HepG2 (cell line): ENCODE measurements around the gene NEAT1. TPM values are rescaled to one million over a fixed set of nuclear protein-coding genes. Genes with fewer than 3 reads are reported as not detected.

Source experiments
- HES4 ChIP-seq: sonication (generic); formaldehyde crosslinking; IDR thresholded peaks from 2 replicates; pipeline ENCODE4 v1.9.0; 2021; ENCODE audit warnings: mild to moderate bottlenecking, missing genetic modification reagents, borderline replicate concordance
- JUN ChIP-seq: sonication (generic); formaldehyde crosslinking; IDR thresholded peaks from 2 replicates; pipeline ENCODE4 v1.4.0; 2020; ENCODE audit warnings: mild to moderate bottlenecking, missing genetic modification reagents
- NCOA5 ChIP-seq: sonication (generic); formaldehyde crosslinking; IDR thresholded peaks from 2 replicates; pipeline ENCODE4 v1.4.0; 2020; ENCODE audit warnings: missing genetic modification reagents
- POLR2A ChIP-seq, 2 experiments: IDR thresholded peaks; 2 replicates each; pipeline ENCODE4 v1.6.1; 2011; ENCODE audit warnings: low read depth in 2 of 2, low read length in 2 of 2, mild to moderate bottlenecking in 1 of 2, moderate library complexity in 1 of 2; ENCODE audit not compliant: insufficient read depth in 1 of 2
- TBX2 ChIP-seq: sonication (generic); formaldehyde crosslinking; IDR thresholded peaks from 2 replicates; pipeline ENCODE4 v1.5.0; 2020; ENCODE audit warnings: missing genetic modification reagents, mild to moderate bottlenecking, borderline replicate concordance
- ZFP36L2 ChIP-seq: sonication (generic); formaldehyde crosslinking; IDR thresholded peaks from 2 replicates; pipeline ENCODE4 v1.4.0; 2020; ENCODE audit warnings: missing genetic modification reagents
- polyA plus RNA-seq, 8 experiments: library from polyadenylated mRNA; depleted of rRNA in 3 of 8; stranded (reverse) in 7 of 8; unstranded in 1 of 8; fragments of >200 nt; fragmentation: Illumina TruSeq in 4 of 8; extraction: Trizol in 4 of 8; gene quantifications; 2 replicates each; pipeline versions ENCODE4 v1.2.1 to v1.2.3, GENCODE V29; 2011 to 2016; ENCODE audit warnings: low read depth in 4 of 8, missing spikeins in 1 of 8, mixed read lengths in 1 of 8; ENCODE audit not compliant: insufficient read depth in 1 of 8
- total RNA-seq, 5 experiments: library from RNA; depleted of rRNA; stranded (reverse); fragments of >200 nt; fragmentation: Illumina TruSeq; extraction: Trizol; gene quantifications; 2 replicates each; pipeline ENCODE4 v1.2.3, GENCODE V29; 2016; ENCODE audit warnings: low read depth in 1 of 5
- TF ChIP-seq, protein P1 (sequence below): sonication (generic); formaldehyde crosslinking; IDR thresholded peaks from 2 replicates; pipeline ENCODE4 v1.4.0; 2020; ENCODE audit warnings: missing genetic modification reagents
- TF ChIP-seq, protein P2 (sequence below): sonication (generic); formaldehyde crosslinking; IDR thresholded peaks from 2 replicates; pipeline ENCODE4 v1.8.1; 2023; ENCODE audit warnings: mild to moderate bottlenecking, missing genetic modification reagents
- TF ChIP-seq, protein P3 (sequence below): sonication (generic); formaldehyde crosslinking; IDR thresholded peaks from 2 replicates; pipeline ENCODE4 v1.5.1; 2020; ENCODE audit warnings: mild to moderate bottlenecking, moderate library complexity, missing genetic modification reagents
- TF ChIP-seq, protein P4 (sequence below), 2 experiments: fragments of 450-650 bp in 1 of 2; sonication (generic) in 1 of 2; formaldehyde crosslinking in 1 of 2; IDR thresholded peaks; 2 replicates each; pipeline versions ENCODE4 v1.6.1 to v1.8.0; 2016 to 2022; ENCODE audit warnings: antibody characterized with exemption in 1 of 2, mild to moderate bottlenecking in 1 of 2, missing genetic modification reagents in 1 of 2

The NEAT1 gene
- total and polyA plus RNA-seq, 2 of the 13 experiments (the other 11 are each of a cell fraction or from before 2014, with no cell fraction given), result 20.5 to 41.2 TPM

DNA sequence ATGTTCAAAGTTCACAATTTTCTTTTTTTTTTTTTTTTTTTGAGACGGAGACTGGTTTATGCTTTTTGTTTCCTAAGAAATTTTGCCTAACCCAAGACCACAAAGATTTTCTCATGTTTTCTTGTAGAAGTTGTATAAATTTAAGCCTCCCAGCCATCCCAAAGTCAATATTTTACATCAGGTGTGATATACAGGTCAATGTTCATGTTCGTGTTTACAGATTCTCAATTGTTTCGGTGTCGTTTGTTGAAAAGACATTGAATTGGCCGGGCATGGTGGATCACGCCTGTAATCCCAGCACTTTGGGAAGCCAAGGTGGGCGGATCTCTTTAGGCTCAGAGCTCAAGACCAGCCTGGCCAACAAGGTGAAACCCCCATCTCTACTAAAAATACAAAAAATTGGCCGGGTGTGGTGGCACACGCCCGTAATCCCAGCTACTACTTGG lies 20.8 kb upstream of the NEAT1 start (continued):
- peak; percentile 66; the same call in 1 of the 2 replicates for TF ChIP-seq TBX2 (CRISPR knock-in tag)
- TF ChIP-seq, protein P1, sequence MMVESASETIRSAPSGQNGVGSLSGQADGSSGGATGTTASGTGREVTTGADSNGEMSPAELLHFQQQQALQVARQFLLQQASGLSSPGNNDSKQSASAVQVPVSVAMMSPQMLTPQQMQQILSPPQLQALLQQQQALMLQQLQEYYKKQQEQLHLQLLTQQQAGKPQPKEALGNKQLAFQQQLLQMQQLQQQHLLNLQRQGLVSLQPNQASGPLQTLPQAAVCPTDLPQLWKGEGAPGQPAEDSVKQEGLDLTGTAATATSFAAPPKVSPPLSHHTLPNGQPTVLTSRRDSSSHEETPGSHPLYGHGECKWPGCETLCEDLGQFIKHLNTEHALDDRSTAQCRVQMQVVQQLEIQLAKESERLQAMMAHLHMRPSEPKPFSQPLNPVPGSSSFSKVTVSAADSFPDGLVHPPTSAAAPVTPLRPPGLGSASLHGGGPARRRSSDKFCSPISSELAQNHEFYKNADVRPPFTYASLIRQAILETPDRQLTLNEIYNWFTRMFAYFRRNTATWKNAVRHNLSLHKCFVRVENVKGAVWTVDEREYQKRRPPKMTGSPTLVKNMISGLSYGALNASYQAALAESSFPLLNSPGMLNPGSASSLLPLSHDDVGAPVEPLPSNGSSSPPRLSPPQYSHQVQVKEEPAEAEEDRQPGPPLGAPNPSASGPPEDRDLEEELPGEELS (CRISPR knock-in tag), result peak; percentile 45
- TF ChIP-seq, protein P2, sequence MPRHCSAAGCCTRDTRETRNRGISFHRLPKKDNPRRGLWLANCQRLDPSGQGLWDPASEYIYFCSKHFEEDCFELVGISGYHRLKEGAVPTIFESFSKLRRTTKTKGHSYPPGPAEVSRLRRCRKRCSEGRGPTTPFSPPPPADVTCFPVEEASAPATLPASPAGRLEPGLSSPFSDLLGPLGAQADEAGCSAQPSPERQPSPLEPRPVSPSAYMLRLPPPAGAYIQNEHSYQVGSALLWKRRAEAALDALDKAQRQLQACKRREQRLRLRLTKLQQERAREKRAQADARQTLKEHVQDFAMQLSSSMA (CRISPR knock-in tag), result no peak
- no peak for TF ChIP-seq HES4 (CRISPR knock-in tag)
- TF ChIP-seq, protein P3, sequence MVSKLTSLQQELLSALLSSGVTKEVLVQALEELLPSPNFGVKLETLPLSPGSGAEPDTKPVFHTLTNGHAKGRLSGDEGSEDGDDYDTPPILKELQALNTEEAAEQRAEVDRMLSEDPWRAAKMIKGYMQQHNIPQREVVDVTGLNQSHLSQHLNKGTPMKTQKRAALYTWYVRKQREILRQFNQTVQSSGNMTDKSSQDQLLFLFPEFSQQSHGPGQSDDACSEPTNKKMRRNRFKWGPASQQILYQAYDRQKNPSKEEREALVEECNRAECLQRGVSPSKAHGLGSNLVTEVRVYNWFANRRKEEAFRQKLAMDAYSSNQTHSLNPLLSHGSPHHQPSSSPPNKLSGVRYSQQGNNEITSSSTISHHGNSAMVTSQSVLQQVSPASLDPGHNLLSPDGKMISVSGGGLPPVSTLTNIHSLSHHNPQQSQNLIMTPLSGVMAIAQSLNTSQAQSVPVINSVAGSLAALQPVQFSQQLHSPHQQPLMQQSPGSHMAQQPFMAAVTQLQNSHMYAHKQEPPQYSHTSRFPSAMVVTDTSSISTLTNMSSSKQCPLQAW (CRISPR knock-in tag), result no peak
- no peak for TF ChIP-seq JUN (CRISPR knock-in tag)
- TF ChIP-seq NCOA5 (CRISPR knock-in tag), result no peak
- no peak for TF ChIP-seq ZFP36L2
- TF ChIP-seq, protein P4, sequence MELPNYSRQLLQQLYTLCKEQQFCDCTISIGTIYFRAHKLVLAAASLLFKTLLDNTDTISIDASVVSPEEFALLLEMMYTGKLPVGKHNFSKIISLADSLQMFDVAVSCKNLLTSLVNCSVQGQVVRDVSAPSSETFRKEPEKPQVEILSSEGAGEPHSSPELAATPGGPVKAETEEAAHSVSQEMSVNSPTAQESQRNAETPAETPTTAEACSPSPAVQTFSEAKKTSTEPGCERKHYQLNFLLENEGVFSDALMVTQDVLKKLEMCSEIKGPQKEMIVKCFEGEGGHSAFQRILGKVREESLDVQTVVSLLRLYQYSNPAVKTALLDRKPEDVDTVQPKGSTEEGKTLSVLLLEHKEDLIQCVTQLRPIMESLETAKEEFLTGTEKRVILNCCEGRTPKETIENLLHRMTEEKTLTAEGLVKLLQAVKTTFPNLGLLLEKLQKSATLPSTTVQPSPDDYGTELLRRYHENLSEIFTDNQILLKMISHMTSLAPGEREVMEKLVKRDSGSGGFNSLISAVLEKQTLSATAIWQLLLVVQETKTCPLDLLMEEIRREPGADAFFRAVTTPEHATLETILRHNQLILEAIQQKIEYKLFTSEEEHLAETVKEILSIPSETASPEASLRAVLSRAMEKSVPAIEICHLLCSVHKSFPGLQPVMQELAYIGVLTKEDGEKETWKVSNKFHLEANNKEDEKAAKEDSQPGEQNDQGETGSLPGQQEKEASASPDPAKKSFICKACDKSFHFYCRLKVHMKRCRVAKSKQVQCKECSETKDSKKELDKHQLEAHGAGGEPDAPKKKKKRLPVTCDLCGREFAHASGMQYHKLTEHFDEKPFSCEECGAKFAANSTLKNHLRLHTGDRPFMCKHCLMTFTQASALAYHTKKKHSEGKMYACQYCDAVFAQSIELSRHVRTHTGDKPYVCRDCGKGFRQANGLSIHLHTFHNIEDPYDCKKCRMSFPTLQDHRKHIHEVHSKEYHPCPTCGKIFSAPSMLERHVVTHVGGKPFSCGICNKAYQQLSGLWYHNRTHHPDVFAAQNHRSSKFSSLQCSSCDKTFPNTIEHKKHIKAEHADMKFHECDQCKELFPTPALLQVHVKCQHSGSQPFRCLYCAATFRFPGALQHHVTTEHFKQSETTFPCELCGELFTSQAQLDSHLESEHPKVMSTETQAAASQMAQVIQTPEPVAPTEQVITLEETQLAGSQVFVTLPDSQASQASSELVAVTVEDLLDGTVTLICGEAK (IDR thresholded peaks at IDR 0.05), result no peak
- TF ChIP-seq, protein P4 (CRISPR knock-in tag; IDR thresholded peaks at IDR 0.05), result no peak
- no peak for TF ChIP-seq POLR2A (IDR thresholded peaks at IDR 0.05; ENCODE audit: insufficient read depth in 1 of 2, low read depth in 2 of 2, low read length in 2 of 2)
